Measurements from ENCODE around the gene S1PR4.
"Not testable (repeated sequence)": the region's sequence is repeated elsewhere in the genome, so short reads cannot be mapped to it uniquely, and the experiment has no call there.

The S1PR4 gene

DNA sequence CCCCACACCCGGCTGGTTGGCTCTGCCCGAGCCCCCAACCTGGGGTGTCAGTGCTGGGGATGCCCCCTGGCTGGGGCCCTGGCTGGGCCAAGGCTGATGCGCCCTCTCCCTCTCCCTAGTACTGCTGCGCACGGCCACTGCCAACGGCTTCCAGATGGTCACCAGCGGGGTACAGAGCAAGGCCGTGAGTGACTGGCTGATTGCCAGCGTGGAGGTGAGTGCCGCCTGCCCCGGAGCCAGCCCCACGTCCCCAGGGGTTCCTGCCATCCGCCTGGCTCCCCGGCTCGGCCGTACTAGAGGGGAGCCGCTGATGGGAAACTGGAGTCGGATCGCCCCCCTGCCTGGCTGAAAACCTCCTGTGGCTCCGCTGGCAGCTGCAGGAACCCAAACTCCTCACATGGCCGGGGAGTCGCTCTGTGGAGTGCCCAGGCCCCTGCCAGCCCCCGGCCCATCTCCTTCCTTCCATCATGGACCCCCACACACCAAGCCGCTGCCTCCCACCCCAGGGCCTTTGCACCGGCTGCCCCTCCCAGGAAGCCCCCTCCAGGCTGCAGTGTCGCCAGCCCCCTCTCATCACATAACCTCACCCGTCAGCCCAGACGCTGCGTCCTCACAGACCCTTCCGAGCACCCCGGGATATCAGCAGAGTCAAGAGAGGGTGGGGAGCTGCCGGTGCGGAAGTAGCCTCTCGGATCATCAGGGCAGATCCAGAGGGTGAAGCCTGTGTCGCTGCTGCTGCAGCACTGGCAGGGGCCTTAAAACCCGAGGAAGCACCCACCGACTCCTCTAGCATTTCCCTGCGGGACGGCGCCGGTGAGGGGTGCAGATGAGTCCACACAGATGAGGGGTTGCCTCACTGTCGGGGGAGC is 17.7 kb downstream of the S1PR4 start:
- no peak for DNase-seq (ENCODE audit: low spot score)

DNA sequence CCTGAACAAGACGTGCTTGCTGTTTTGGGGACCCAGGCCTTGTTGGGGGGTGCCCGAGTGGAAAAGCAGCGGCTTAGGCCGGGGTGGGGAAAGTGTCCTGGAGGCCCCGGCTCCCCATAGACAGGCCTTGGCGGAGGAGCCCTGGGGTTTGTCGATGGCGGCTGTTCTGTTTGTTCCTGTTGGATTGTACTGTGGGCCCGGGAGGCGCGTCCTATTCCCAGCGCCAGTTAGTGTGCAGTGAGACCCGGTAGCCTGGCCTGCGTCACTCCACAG is 18.3 kb downstream of the S1PR4 start:
- DNase-seq (ENCODE audit: low spot score), result no peak

DNA sequence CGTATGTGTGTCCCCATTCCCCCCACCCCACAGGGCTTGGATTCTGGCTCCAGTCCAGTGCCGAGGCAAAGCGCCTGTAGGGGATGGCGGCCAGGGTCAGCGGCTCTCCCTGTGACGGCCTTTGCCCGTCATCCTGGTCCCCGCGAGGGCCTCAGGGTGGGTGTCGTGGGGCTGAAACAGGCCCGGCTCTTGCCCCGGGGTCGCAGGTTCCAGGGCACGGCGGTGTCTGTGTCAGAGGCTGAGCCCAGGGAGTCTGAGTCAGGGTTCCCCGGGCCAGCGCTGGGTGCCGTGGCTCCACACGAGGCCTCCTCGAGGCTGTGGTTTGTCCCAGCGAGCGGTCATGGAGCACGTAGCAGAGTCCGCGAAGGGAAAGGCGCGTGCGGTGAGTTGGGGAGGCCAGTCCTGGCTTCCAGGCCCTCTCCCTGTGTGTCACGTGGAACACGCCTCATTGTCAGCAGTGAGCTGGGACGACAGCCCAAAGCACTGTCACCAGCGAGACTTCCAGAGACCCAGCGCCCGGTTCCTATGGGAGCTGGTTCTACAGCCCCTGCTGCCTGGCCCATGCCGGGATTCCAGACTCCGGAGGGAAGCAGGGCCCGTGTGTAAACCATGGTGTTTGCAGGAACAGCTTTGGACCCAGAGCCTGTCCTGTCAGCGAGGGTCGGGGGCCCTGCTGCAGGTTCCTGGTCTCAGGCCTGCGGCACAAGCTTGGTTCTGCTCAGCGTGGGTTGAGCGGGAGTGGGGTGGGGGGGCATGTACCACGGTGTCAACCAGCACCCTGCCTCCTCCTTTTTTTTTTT is 20.5 kb downstream of the S1PR4 start:
- no peak for DNase-seq (ENCODE audit: low spot score)

DNA sequence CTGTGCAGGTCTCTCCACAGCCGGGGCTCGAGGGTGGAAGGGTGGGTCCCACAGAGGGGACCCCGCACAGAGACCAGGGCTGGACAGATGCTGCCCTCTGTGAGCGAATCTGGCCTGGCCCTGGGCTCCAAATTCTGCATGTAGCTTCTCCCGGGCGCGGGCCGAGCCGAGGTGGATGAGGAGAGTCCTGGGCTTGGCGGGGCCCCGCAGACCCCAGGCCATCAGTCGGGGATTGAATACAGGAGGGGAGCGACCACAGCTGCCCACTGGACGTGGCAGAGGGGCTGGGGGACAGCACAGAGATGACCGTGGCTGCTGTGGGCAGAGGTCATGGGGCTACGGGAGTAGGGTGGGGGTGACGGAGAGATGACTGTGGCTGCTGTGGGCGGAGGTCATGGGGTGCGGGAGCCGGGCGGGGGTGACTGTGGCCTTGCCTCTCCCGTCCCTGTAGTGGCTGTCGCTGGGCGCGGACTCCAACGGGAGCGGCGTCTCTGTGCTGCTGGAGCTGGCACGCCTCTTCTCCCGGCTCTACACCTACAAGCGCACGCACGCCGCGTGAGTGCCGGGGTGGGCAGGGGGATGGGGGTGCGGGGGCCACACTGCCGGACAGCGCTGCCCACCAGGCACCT is 22.6 kb downstream of the S1PR4 start:
- DNase-seq (ENCODE audit: low spot score), result no peak

DNA sequence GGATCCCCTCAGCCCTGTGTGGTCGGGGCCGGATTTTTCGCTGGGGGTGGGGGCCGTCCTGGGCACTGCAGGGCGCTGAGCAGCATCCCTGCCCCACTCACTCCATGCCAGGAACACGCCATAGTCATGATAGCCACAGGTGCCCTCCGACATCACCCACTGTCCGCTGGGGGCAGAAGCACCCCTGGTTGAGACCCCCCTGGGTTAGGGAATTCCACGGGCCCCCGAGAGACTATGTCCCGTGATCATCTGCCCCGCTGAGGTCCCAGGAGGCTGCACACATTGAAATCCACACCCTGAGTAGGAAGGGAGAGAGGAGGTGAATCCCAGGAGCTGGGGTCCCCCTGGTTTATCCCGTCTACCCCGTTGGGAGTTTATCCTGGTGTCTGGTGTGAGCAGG is 23.3 kb downstream of the S1PR4 start:
- no peak for DNase-seq (ENCODE audit: low spot score)

DNA sequence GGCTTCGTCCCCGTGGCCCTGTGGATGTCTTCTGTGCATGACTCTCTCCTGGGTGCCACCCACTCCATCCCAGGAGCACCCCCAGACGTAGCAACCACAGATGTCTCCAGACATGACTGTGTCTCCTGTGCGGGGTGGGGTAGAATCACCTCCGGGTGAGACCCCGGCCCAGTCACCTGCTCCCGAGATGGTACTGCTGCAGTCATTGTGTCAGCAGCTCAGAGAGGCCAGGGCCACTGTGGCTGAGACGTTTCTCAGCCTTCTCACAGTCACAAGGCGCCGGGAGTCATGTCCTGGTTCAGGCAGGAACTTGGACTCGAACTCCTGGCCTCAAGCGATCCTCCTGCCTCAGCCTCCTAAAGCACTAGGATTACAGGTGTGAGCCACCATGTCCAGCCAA is 23.8 kb downstream of the S1PR4 start:
- no peak for DNase-seq (ENCODE audit: low spot score)

DNA sequence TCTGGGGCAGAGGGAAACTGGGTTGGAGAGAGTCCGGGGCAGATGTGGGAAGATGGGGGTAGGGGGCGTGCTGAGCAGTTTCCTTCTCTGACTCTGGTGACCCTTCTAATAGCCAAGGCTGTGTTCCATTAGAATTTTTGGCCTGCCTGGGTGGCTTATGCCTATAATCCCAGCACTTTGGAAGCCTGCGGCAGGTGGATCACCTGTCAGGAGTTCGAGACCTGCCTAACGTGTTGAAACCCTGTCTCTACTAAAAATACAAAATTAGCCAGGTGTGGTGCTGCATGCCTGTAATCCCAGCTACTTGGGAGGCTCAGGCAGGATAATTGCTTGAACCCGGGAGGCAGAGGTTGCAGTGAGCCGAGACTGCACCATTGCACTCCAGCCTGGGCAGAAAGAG is 24.3 kb downstream of the S1PR4 start:
- not testable (repeated sequence) for DNase-seq (ENCODE audit: low spot score)

DNA sequence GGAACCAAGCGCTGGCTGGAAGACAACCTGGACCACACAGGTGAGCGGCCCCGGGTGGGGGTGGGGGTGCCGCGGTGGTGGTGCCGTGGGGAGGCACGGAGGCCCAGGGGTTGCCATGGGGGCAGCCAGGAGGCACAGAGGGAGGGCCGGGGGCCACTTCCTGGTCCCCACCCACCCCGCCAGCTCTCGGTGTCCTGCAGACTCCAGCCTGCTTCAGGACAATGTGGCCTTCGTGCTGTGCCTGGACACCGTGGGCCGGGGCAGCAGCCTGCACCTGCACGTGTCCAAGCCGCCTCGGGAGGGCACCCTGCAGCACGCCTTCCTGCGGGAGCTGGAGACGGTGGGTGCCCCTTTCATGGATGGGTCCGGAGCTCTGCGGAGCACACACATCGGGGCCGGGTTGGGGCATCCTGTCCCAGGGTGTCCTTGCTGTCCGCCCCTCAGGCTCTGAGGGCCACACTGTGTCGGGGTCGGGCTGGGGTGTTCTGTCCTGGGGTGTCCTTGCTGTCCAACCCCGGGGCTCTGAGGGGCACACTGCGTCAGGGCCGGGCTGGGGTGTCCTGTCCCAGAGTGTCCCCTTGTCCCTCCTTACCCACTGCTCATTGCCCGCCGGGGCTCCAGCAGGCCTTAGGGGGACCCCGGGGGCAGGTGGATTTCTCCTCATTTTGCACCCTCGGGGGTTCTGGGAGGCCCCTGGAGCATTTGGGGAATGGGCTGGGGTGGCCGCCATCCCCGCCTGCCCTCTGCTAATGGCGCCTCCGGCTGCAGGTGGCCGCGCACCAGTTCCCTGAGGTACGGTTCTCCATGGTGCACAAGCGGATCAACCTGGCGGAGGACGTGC is 25.5 kb downstream of the S1PR4 start:
- DNase-seq (ENCODE audit: low spot score), result no peak

DNA sequence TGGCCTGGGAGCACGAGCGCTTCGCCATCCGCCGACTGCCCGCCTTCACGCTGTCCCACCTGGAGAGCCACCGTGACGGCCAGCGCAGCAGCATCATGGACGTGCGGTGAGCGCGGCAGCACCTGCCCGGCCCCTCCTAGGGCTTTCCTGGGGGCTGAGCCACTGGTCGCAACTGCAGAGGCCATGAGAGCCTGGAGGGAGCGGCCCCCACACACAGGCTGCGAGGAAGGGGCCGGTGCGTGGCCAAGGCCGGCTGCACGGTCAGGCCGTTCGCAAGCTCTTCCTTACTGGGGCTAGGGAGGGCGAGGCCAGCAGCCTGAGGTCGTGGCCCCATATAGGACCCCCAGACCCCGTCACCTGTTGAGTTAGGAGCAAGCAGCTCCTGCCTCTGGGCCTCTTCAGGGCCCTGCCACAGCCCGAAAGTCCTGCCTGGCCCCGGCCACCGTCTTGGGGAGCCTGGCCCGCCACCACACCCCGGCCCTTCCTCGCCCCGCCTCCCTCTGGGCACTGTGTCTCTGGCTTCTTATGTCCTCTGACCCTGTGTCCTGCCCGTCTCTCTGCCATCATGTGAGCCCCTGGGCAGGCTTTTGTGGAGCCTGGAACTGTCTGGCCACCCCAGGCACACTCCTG is 26.2 kb downstream of the S1PR4 start:
- DNase-seq (ENCODE audit: low spot score), result no peak

DNA sequence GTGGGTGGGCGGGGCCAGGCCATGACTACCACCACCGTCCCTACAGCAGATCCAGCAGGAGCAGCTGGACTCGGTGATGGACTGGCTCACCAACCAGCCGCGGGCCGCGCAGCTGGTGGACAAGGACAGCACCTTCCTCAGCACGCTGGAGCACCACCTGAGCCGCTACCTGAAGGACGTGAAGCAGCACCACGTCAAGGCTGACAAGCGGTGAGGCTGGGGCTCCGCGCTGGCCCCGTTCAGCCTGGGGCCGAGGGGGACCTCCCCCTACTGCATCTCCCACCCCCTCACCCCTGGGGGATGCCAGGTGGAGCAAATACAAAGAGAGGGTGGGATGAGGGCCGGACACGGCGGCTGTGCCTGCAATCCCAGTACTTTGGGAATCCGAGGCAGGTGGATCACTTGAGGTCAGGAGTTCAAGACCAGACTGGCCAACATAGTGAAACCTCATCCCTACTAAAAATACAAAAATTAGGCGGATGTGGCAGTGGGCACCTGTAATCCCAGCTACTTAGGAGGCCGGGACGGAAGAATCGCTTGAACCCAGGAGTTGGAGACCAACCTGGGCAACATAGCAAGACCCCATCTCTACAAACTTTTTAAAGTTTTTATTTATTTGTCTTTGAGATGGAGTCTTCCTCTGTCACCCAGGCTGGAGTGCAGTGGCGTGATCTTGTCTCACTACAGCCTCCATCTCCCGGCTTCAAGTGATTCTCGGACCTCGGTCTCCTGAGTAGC is 27.8 kb downstream of the S1PR4 start:
- DNase-seq (ENCODE audit: low spot score), result no peak

DNA sequence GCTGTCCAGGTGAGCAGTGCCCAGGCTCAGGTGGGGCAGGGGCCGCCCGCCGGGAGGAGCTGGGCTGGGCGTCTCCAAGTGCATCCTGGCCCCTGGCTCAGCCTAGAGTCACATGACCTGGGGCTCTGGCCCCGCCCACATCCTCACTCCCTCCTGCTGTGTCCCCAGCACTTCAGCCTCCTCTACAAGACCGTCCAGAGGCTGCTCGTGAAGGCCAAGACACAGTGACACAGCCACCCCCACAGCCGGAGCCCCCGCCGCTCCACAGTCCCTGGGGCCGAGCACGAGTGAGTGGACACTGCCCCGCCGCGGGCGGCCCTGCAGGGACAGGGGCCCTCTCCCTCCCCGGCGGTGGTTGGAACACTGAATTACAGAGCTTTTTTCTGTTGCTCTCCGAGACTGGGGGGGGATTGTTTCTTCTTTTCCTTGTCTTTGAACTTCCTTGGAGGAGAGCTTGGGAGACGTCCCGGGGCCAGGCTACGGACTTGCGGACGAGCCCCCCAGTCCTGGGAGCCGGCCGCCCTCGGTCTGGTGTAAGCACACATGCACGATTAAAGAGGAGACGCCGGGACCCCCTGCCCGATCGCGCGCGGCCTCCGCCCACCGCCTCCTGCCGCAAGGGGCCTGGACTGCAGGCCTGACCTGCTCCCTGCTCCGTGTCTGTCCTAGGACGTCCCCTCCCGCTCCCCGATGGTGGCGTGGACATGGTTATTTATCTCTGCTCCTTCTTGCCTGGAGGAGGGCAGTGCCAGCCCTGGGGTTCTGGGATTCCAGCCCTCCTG is 29.1 kb downstream of the S1PR4 start:
- DNase-seq (ENCODE audit: low spot score), result no peak

DNA sequence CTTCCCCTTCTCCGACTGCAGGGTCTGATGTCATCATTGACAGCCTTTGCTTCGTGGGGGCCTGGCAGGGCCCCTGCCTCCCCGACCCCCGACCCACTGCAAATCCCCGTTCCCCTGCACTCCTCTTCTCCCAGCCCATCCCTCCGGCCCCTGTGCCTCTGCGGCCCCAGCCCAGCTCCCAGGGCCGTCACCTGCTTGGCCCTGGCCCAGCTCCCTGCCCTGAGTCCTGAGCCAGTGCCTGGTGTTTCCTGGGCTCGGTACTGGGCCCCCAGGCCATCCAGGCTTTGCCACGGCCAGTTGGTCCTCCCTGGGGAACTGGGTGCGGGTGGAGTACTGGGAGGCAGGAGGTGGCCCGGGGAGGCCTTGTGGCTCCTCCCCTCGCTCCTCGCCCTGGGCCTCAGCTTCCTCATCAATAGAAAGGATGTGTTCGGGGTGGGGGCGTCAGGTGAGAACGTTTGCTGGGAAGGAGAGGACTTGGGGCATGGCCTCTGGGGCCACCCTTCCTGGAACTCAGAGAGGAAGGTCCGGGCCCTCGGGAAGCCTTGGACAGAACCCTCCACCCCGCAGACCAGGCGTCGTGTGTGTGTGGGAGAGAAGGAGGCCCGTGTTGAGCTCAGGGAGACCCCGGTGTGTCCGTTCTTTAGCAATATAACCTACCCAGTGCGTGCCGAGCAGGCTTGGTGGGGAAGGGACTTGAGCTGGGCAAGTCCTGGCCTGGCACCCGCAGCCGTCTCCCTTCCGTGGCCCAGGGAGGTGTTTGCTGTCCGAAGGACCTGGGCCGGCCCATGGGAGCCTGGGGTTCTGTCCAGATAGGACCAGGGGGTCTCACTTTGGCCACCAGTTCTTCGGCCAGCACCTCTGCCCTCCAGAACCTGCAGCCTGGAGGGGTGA is 30.0 kb downstream of the S1PR4 start:
- no peak for DNase-seq (ENCODE audit: low spot score)

DNA sequence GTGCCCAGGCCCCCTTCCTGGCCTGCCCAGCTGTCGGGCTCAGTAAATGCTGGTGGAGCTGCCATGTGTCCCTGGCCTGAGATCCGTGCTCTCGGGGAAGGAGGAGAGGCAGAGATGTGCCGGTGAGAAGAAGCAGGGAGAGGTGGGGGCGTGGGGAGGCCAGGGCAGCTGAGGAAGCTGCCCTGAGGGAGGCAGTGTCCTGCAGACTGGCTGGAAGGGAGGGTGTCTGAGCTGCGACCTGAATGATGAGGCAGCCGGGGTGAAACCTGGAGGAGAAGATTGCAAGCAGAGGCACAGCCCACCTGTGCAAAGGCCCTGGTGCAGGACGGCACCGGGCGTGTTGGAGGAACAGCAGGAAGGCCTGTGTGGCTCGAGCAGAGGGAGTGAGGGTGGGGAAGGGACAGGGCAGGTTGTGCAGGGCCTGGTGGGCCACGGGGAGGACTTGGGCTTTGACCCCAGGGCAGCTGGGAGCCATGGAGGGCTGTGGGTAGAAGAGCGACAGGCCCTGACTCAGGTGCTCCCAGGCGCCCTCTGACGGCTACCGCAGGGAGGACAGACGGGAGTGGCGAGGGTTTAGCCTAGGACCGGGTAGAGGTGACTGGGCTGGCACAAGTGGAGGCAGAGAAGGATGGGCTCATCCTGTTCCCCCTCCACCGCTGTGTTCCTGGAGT is 31.9 kb downstream of the S1PR4 start:
- DNase-seq (ENCODE audit: low spot score), result peak; percentile 74

DNA sequence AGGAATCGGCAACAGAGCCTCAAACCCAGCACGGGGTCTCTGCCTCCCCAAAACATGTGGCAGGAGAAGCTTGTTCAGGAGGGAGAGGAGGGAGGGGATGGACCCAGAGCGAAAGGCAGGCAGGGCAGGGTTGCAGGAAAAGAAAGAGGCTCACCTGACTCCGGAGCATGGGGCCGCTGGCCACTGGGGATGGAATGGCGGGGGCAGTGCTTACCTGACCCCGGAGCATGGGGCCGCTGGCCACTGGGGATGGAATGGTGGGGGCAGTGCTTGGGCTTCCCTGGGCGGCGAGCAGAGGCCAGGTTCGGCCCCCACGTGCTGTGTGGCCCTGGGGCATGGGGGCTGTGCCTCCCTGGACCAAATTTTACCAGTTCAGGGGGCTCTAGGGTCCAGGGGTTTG is 32.6 kb downstream of the S1PR4 start:
- no peak for DNase-seq (ENCODE audit: low spot score)

DNA sequence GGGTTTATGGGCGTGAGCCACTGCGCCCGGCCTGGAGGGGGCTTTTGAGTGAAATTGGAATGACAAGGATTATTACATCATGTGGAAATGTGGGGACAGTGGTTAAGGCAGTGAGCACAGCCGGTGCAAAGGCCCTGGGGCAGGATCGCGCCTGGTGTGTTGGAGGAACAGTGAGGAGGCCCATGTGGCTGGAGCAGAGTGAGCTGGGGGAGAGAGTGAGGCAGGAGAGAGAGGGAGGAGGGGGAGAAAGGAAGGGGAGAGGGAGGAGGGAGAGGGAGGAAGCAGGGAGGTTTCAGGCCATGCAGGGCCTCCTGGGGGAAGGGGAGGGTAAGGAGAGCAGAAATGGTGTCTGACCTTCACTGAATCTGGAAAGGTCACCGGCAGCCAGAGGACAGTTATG is 34.6 kb downstream of the S1PR4 start:
- DNase-seq (ENCODE audit: low spot score), result no peak

DNA sequence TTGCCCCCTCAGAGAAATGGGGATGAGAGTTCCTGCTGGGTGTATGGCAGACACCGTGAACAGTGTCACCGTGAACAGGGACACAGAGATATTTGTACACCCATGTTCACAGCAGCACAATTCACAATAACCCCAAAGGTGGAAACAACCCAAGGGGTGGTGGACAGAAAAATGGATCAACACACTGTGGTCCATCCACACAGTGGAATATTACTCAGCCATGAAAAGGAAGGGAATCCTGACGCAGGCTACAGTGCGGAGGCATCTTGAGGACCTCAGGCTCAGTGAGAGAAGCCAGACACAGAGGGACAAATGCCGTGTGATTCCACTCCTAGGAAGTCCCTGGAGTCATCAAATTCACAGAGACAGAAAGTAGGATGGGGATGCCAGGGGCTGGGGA is 38.3 kb downstream of the S1PR4 start:
- no peak for DNase-seq (ENCODE audit: low spot score)

DNA sequence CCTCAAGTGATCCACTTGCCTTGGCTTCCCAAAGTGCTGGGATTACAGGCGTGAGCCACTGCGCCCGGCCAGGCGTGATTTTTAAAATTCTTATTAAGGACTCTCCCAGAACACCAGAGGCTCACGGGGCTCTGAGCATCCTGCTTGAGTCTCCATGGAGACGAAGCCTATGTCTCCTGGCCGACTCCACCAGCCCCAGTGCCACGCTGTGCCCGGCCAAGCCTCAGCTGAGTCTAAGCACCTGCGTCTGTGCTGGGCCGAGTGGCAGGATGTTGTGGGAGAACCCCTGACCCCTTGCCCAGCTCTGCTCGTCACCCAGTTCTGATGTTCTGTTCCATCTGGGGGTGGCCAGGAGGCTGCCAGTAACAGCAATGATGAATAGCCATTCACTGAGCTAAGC is 42.0 kb downstream of the S1PR4 start:
- DNase-seq (ENCODE audit: low spot score), result no peak

DNA sequence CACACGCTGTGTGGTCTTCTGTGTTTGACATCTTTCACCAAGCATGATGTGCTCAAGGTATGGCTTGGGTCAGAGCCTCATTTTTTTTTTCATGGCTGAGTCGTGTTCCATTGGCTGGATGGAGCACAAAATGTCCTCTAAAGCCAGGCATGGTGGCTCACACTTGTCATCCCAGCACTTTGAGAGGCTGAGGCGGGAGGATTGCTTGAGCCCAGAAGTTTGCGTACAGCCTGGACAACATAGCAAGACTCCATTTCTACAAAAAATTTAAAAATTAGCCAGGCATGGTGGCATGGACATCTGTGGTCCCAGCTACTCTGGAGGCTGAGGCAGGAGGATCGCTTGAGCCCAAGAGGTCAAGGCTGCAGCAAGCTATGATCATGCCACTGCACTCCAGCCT is 43.0 kb downstream of the S1PR4 start:
- DNase-seq (ENCODE audit: low spot score), result not testable (repeated sequence)

DNA sequence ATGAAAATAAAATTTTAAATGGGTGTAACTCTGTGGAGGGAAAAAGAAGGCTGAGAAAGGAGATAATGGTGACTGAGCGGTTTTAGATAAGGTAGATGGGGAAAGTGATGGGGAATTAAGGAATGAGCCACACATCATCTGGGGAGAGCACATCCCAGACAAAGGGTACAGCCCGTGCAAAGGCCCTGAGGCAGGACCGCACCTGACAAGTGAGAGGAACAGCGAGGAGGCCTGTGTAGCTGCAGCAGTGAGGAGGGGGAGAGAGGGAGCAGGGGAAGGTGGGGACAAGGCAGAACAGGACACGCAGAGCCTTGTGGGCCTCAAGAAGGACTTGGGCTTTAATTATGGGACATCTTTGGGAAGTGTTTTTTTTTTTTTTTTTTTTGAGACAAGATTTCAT is 44.1 kb downstream of the S1PR4 start:
- DNase-seq (ENCODE audit: low spot score), result no peak
